Measurements from ENCODE around the gene GLI3.

Gene GLI3

DNA sequence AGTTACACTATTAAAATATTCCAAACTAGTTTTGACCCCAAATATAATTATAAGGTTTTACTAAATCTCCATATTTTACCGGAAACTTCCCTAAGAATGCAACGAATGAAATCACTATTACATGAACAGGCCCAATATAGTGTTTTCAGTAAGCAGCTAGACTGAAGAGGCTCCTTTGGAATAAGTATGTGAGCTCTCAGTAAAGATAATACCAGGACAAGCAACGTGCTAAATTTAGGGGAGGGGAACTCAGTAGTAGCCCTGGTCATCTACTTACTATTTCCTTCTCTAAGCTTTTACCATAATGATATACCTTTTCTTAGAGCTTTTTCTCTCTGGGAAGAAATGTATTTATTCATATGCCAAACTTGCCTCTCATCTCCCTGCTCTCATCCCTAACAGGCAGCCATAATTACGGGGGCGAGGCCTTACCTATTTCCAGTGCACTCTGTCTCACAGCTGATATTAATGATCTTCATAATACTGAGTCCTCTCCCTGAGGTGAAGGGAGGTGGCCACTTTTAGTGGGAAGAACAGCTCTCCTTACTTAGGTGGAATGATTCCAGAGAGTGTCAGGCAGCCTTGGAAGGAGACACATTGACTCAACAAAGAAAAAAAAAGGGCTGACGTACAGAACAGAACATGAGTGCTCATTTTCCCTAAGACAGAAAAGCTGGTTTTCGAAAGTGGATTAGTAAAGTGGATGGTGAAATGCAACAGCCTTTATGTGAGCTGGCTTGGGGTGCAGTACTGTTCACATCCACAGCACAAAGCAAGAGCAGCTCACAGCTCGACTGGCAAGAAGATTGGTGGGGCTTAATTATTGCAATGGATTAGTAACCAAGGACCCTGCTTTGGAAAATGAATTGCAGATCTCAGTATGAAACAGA lies 165.4 kb downstream of the GLI3 start:
- DNase-seq, result no peak

DNA sequence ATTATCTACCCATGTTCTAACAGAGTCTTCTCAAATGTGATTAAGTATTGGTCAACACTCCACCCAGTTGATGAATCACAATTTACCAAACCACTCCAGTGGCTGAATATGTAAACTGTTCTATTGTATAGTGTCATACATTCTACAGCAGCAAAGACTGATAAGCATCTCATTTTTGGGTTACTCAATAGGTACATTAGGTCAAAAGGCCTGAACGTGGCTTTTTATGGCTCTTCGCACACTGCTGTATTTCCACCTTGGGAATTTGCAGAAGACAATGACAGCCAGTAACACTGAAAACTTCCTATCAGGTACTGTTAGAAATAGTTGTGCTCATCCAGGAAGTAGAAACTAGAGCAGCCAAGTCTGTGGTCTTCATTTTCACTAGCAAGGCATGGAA lies 166.9 kb downstream of the GLI3 start:
- no peak for DNase-seq

DNA sequence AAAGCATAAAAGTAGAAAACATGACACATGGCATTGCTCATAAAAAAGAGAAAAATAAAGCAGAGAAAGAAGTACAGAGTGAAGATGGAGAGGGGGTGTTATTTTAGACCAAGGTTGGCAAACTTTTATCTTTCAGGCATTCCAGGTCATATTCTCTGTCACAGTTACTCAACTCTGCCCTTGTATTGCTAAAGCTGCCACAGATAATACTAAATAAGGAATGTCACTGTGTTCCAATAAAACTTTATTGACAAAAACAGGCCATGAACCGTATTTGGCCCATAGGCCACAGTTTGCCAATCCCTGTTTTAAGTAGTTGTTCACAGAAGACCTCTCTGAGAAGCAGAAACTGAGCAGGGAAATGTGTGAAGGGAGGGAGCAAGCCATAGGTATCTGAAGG lies 167.4 kb downstream of the GLI3 start:
- no peak for DNase-seq

DNA sequence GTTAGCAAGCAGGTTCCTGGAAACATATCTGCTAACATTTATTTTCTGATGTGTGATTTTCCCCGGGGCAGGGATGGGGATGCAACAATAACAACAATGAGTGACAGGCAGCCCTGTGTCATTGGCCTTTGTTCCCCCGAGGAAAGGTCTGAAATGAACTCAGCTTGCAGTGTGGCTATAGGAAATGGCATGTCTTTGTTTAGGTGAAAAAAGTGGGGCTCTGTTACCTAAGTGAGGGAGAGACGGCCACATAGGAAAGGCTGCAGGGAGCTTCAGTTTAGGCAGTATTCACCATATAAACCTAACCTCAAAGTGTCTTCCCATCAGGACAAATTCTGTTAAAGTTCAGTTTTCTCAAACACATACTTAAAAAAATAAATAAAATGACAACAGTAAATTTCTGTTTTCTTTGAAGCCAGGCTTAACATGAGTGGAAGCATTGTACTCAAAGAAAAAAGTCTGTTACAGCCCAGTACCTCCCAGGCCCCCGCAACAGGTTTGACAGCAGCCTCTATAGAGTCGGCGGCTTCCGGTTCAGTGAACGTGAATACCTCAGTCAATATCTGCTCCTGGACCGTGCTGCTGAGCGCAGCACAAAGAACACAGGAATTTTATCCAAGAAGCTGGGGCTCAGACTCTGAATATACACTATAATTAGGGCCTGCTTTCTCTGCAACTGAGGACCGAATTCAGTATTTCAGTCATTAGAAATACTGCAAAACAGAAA lies 168.3 kb downstream of the GLI3 start:
- no peak for DNase-seq

DNA sequence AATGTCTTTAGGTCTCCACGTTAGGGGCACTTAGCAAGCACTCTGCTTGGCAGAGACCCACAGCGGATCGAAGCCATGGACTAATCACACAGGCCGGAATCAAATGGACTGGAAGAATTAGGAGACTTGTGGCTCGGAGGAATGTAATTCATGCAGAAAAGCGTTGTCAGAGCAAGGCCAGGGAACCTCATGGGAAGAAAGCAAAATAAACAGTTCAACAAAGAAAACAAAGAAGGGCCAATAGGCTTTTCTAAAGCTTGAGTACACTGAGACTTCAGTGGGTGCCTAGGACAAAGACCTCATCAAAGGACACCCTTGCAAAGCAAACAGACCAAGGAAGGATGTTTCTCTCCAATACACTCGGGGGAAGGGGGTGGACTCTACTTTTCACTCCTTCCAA lies 171.1 kb downstream of the GLI3 start:
- no peak for DNase-seq

DNA sequence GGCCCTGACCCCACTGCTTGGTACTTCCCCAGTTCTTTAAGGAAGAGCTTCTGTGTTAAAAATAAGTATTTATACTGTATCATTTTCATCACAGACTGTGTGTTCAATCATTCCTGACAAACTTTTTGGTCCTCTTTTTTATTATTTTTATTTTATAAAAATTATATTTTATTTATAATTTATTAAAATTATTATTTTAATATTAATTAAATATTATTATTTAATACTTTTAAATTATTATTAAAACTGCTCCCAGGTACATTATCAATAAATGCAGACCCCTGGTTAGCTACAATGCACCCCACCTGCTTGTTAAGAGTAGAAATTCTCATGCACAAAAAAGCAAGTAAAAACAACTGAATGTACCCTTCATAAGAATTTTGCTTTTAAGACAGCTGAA lies 172.0 kb downstream of the GLI3 start:
- no peak for DNase-seq

DNA sequence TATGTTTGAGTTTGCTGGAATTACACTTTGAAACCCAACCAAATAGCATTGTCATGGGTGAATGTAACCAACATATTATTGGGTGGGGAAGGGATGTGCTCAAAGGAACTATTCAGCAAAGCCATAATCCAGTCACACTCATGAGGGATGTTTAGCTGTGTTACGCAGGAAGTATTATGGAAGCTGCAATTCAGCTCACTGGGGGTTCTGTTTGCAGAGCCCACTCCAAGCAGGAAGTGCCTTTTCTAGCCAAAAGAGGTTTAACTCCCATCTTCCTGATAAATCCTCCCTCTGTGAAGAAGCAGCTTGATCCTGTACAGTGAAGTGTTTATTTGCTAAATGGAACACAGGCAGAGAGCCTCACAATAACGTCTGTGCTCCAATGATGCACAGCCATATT lies 172.5 kb downstream of the GLI3 start:
- DNase-seq, result no peak

DNA sequence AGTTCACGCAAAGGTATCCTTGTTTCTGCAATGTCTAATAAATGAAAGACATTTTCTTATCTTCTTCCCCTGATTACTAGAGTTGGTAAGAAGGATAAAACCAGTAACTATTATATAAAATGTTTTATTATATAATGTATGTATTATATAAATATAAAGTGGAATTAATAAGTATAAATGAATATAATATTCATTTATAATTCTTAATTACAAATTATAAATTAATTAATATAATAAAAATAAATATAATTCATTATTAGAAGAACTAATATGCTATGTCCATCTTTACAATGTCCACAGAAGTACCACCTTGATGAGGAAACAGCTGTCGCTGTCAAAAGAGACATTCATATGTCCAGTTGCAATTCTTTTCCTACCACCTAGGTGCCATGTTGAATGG lies 177.7 kb downstream of the GLI3 start:
- no peak for DNase-seq

DNA sequence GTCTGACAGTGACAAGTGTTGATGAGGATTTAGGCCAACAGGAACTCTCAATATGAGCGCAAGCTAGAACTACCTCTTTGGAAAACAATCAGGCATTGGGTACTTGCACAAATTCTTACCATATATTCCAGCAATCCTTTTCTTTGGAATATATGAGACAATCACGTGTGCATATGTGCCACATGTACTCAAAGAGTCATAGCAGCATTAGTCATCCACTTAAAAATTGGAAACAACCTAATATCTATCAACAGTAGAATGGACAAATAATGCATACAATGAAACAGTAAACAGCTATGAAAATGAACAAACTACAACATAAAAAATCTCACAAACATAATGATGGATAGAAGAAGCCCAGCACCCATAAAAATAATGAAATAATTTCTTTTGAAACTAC lies 179.7 kb downstream of the GLI3 start:
- no peak for DNase-seq

DNA sequence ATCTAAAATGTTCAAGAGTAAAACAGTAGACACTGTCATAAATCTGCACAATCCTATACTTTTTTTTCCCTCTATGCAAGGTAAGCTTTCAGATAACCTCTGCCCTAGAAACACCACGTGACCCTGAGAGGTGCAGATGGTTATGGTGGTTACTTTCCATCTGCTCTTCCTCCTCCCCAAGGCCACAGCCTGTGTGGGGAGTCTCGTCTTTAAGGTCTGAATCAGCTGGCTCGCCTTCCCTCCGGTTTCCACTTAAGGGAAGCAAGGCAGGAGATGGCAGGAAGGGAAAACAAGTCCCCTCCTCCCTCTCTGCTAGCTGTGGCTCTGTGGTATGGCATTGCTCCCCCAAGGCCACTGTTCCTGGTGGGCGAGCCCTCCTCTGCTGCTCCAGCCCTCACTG lies 181.8 kb downstream of the GLI3 start:
- no peak for DNase-seq

DNA sequence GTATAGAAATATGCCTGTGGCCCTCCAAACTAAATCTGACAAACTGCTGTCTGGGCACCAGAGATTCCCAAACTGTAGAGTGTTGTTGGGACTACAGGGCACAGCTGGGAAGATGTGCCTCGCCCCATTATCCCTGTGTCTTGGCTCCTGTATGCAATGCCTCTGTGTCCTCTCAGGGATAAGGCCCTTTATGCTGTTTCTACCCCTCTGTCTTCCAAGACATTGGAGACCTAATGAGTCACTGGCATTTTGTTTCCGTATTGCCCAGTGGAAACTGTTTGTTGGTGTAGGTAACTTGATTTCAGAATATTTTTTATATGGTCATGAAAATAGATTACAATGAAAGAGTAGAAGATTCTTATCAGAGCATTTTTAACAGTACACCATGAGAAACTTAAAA lies 183.2 kb downstream of the GLI3 start:
- DNase-seq, result no peak

DNA sequence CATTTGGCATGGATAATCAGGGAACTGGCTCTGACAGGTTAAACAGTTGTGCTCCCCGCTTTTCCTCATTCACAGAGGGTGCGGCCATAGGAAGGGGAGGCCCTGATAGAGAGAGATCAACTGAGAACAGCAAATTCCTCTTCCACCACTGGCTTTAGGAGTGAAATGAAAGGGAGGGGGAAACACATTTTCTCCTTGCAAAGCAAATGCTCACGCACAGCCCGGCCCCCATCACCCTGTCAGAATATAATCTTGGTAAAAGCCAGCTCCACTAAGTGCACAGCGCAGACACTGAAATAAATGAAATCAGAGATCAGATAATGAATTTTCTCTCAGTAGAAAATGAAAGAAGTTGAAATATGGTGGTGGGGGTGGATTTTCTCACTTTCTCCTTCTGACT lies 187.2 kb downstream of the GLI3 start:
- DNase-seq, result no peak

DNA sequence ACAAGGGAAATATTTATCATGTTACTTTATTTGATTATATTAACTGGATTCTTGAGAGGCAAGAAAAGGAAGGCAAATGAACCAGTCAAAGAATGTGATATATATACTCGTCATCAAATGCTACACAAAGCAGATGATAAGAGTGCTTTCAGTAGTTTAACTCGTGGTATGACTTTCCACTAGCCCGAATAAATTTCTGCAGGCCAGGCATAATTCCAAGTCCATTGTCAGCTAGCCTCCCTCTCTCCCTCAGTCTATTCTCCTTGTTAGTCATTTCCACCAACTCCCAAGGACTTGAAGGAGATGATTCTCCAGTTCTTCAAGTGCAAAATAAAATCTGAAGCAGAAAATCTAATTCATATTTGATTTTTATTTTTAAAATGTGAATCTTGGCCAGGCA lies 190.5 kb downstream of the GLI3 start:
- DNase-seq, result no peak

DNA sequence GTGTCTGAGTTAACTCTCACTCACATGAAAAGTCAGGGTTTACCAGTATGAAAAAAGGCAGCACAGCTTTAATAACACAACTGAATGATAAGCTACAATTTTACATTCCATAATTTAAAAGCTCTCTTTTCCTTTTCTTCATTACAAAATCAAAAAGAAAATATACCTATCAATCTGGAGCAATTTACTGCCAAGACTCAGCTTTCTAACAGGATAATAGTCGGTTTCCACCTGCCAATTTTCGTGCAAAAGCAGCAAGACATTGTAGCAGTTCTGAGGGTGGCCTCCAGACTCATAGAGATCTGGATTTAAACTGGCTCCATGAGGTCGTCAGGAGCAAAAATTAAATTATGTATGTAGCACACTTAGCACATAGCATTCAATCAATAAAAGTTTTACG lies 191.0 kb downstream of the GLI3 start:
- DNase-seq, result no peak

DNA sequence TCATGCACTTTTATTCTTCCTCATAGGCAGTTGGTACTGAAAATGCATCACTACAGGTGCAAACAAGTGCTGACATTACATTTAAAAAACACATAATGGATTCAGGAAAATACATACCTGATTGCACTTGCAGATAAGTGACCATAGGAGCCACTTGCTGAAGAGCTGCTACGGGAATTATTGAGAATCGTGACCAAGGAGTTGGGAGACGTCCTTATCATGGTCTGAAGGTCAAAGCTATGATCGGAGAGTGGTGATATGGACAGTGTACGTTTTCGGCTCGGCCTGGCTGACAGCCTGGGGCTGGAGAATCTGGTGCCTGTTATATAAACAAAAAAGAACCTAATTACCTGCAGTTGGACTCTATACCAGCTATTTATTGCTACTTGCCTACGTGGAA lies 197.1 kb downstream of the GLI3 start:
- no peak for DNase-seq

DNA sequence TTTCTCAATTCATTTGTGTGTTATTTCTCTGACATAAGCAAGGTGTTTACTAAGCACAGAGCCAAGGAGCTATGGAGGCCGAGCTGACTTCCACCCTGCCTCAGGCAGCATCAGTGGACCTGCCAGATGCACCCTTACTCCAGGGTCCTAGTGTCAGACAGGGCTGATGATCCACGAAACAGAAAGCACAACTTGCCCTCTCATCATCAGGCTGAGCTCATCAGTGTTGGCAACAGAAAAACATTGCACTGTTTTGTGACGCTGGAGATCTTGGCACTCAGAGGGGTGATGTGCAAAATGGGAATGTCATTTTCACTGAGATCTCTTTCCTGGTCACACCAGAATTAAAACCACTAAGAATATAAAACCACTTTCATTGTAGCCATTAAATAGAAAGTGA lies 201.8 kb downstream of the GLI3 start:
- DNase-seq, result no peak

DNA sequence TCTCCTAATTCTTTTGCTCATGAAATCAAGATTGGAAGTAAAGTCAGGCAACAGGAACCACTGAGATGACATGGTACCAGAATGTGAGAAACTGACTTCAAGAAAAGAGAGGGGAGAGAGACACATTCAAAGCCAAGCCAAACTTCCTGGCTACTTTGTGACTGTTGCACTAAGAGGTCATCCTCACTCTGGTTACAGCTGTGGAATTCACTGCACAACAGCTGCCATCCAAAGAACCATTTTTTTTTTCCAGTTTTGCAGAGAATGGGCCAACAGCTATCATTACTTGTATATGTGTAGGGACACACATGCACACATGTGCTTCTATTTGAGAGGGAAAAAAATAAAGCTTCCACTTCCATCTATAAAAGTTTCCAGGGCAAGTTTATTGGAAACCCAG lies 203.5 kb downstream of the GLI3 start:
- DNase-seq, result no peak

DNA sequence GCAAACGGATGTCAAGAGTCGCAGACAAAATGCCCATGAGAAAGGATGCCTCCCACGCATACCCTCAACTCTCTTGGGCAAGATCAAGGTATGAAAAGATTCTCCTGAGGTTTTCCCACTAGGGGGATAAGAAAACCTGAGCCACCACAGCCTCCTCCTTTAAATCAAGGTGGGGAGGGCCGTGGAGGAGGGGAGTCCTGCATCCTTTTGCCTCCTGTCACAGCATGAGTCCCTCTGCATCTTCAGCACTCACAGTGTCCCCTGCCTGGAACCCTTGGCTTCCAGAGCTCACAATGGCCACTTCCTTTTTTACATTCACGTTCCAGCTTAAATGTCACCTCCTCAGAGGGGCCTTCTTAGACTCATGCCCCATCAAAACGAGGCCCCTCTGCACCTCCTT lies 207.6 kb downstream of the GLI3 start:
- DNase-seq, result no peak

DNA sequence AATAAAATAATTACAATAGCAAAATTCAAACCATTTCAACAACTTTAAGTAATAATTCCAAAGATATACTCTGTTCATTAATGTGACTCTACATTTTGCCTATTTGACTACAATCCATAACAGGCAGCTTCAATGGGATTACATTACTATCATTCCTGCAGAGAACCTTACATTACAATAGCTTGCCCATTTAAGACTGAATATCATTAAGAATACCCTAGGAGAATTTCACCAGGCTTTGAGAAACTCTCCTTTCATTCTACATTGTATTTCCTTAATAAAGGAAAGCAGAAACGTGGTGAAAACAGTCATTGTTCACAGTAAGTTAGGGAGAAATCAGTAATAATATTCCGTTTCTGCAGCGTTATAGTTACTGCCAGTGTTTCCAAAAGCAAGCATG lies 209.5 kb downstream of the GLI3 start:
- no peak for DNase-seq

DNA sequence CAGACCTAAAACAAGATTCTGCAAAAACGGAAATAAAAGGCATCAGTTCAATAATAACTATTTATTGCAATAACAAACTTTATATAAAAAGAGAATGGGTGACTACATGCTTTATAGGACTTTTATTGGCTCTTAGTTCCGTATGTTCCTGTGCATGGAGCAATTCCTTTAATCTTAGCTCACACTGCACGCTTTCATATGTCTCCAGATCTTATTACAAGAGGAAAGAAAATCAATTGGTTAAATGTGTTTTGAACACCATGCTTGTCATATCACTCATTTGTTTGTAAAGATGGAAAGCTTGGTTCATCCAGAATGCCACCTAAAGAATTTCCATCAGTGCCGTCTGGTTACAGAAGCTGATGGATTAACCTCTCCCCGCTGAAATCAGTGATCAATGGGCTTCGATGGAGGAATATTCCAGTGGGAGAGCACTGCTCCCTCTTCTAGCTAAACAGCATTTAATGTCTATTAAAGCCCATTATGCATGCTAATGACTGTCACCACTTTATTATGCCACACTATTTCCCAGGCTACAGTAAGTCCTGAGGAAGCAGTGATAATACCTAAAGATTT lies 210.3 kb downstream of the GLI3 start:
- no peak for DNase-seq

DNA sequence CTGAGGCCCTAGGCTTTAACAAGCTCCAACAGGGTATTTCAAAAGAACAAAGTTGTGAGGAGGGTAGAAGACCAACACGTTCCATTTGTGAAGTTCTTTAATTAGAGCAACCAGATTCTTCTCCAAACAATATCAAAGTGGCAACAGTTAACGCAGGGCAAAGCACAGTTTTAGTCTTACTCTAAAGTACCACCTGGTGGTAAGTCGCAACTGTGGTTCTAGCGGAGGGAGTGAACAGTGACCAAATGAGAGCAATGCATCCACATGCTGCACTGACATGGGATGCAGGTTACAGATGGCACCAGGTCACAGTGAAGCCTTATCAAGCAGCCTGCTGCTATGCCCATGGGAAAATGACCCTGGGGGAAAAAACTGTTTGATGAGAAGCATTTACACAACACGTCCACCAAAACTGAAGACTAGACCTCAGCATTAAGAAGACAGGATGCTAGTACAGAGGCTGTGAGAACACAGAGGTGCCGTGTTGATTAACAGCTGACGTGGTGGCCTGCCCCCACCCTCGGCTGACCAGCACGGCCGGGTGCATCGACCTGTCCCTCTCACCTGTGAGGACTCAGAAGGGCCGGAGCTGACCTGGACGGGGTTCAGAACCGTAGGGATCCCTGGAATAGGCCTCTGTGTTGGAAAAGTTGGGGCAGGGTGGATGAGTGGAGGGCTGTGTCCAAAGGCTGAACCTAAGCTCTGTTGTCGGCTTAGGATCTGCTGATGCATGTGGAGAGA lies 211.2 kb downstream of the GLI3 start:
- no peak for DNase-seq

DNA sequence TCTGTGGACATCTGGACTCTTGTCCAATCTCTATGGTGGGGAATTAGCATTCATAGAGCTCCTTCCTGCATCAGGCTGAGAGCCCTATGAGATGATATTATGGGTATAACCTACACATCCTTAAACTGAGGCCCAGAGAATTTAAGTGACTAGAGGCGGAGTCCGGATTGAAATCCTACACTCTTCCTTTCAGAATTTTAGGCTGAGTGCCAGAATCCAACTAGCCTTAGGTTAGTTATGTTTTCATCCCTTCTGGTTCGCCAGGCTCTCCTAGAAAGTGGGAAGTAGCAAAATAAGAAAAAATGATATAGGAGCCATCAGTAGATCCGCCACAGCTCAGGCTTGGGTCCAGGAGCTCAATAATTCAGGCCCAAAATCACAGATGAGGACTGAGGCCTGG lies 212.5 kb downstream of the GLI3 start:
- no peak for DNase-seq

DNA sequence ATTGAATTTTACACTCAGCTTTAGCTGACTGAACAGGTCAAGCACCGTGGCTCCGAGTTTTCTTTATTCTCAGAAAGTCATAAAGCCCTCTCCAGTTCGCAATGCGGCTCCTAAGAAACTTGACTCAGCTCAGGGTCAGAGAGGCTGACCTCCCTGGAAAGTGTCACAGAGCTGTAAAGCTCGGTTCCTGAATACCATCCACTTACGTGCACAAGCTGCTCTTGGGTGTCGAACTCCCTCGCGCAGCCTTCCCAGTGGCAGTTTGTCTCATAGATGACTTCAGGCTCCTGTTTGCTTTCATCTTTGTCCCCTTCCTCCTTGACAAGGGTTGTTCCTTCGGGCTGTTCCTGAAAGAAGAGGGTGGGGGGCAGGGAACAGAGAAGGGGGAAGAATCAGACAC lies 213.7 kb downstream of the GLI3 start:
- no peak for DNase-seq

DNA sequence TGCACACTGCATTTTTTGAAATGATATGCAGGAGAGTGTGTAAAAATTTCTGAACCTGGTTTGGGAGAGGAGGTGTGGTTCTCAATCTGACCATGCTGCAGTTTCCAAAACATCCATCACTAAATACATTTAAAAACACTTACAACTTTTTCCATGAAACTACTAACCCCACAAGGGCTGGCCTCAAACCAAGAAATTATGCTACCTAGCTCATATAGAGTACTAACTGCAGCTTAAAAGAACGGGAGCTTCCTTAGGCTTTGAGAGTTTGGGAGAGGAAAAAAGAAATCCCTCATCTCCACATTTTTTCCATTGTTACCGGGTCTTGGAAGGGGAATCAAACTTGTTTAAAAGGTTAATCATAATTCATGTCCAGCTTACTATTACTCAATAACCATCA lies 214.2 kb downstream of the GLI3 start:
- DNase-seq, result no peak
